ENCODE data around the gene STARD8. TPM values are rescaled to one million over a fixed set of nuclear protein-coding genes. Genes with fewer than 3 reads are reported as not detected.

The STARD8 gene
- total RNA-seq, 2 donors from 2014 or later = 1.6 to 2.3 TPM

DNA sequence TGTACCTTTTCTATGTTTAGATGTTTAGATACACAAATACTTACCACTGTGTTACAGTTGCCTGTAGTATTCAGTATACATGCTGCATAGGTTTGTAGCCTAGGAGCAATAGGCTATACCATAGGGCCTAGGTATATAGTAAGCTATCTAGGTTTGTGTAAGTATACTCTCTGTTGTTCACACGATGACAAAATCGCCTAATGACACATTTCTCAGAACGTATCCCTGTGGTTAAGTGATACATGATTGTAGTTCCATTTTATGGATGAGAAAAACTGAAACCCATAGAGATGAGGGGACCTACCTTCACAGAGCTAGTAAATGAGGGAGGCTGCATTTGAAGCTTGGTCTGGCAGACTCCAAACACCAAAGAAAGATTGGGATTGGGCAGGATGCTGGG lies 102.0 kb downstream of the STARD8 start:
- Histone ChIP-seq H3K27ac (no peak overlapping the region), H3K4me3 (no peak overlapping the region), H3K9me3 (no peaks in the 10 kb centered on the region), H3K36me3 (no peaks in the 10 kb centered on the region), H3K9ac (ENCODE audit: low read depth in 2 of 2, low read length in 2 of 2) (no peak overlapping the region), H3K27me3 (no peaks in the 10 kb centered on the region), H3K4me1 (no peaks in the 10 kb centered on the region)
- DNase-seq = no peak
- intact Hi-C loops (cut with DNase I) = no loop called here
- TF ChIP-seq, protein P1, sequence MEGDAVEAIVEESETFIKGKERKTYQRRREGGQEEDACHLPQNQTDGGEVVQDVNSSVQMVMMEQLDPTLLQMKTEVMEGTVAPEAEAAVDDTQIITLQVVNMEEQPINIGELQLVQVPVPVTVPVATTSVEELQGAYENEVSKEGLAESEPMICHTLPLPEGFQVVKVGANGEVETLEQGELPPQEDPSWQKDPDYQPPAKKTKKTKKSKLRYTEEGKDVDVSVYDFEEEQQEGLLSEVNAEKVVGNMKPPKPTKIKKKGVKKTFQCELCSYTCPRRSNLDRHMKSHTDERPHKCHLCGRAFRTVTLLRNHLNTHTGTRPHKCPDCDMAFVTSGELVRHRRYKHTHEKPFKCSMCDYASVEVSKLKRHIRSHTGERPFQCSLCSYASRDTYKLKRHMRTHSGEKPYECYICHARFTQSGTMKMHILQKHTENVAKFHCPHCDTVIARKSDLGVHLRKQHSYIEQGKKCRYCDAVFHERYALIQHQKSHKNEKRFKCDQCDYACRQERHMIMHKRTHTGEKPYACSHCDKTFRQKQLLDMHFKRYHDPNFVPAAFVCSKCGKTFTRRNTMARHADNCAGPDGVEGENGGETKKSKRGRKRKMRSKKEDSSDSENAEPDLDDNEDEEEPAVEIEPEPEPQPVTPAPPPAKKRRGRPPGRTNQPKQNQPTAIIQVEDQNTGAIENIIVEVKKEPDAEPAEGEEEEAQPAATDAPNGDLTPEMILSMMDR (IDR thresholded peaks at IDR 0.05) = no peak

- no peak for DNase-seq
- no peaks in the 10 kb centered on the region for H3K36me3 ChIP-seq
- no peaks in the 10 kb centered on the region for H3K4me1 ChIP-seq
- TF ChIP-seq, protein P1 (IDR thresholded peaks at IDR 0.05) = no peak
- no peak overlapping the region for H3K27ac ChIP-seq
- intact Hi-C loops (cut with DNase I) = no loop called here
- no peak overlapping the region for H3K4me3 ChIP-seq
- no peak overlapping the region for H3K9ac ChIP-seq (ENCODE audit: low read depth in 2 of 2, low read length in 2 of 2)
- H3K27me3 ChIP-seq = no peaks in the 10 kb centered on the region
- no peaks in the 10 kb centered on the region for H3K9me3 ChIP-seq
These were observed 102.8 kb downstream of the STARD8 start for GRCh38 chrX:68750316-68750715.

DNA sequence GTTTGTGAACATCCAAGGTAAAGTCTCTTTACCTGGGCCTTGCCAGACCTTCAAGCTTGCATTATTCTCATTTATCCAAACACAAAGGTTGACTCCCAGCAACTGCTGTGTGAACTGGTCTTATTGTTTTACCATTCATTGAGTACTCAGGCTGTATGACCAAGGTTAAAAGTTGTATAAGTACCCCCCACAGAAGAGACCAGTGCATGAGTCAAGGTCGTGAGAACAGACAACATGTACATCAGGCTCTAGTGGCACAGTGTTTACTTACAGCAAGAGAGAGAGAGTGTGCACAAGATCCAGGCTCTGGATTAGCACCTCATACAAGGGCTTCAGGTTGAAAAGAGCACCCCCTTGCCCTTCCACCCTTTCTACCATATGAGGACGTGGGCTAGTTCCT lies 103.9 kb downstream of the STARD8 start:
- no peak for DNase-seq
- Histone ChIP-seq H3K4me1 (no peaks in the 10 kb centered on the region), H3K36me3 (no peaks in the 10 kb centered on the region), H3K27ac (no peak overlapping the region), H3K9me3 (no peaks in the 10 kb centered on the region), H3K27me3 (no peaks in the 10 kb centered on the region), H3K9ac (ENCODE audit: low read depth in 2 of 2, low read length in 2 of 2) (no peak overlapping the region), H3K4me3 (no peak overlapping the region)
- intact Hi-C loops (cut with DNase I) = no loop called here
- TF ChIP-seq, protein P1 (IDR thresholded peaks at IDR 0.05) = no peak

DNA sequence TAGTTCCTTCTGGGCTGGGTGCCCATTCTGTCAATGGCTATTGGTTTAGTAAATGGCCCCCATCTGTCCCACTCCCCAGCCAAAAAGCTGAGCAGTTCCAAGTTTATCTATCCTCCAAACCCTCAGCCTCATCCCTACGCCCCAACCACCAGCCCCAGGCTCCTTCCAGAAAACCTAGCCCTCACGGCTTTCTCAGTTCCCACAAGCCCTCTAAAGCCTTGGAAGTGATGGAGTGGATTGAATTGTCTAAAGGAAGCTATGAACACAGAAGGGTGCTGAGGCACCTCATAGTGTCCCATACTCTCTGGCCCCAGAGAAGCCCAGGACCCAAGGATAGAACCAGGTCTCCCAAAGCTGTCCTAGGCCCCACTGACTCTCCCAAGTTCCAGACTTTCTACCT lies 105.8 kb downstream of the STARD8 start:
- no peak for DNase-seq
- no peaks in the 10 kb centered on the region for H3K36me3 ChIP-seq
- H3K27ac ChIP-seq = no peak overlapping the region
- no peak overlapping the region for H3K9ac ChIP-seq (ENCODE audit: low read depth in 2 of 2, low read length in 2 of 2)
- no peak overlapping the region for H3K4me3 ChIP-seq
- H3K9me3 ChIP-seq = no peaks in the 10 kb centered on the region
- no peaks in the 10 kb centered on the region for H3K27me3 ChIP-seq
- intact Hi-C loops (cut with DNase I) = no loop called here
- H3K4me1 ChIP-seq = no peaks in the 10 kb centered on the region
- TF ChIP-seq, protein P1 (IDR thresholded peaks at IDR 0.05) = no peak

DNA sequence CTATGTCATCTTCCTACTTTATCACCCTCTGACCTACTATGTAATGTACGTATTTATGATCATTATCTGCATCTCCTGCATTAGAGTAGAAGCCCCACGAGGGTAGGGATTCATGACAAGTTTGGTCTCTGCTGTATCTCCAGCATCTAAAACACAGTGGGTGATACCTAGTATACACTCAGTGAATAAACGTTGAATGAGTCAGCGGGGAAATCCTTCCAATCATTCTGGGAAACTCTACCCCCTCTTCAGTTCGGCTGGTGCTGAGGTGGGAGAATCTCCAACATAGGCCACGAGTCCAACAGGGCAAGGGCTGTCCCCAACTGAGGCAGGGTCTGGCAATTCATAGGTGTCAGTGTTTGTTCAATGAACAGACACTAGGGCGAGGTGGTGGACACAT lies 106.9 kb downstream of the STARD8 start:
- no peak for DNase-seq
- no peaks in the 10 kb centered on the region for H3K27me3 ChIP-seq

More for the DNA sequence above, 106.9 kb downstream of the STARD8 start:
- no peak overlapping the region for H3K27ac ChIP-seq
- H3K4me3 ChIP-seq = no peak overlapping the region
- intact Hi-C loops (cut with DNase I) = no loop called here
- TF ChIP-seq, protein P1 (IDR thresholded peaks at IDR 0.05) = no peak
- no peaks in the 10 kb centered on the region for H3K4me1 ChIP-seq
- H3K36me3 ChIP-seq = no peaks in the 10 kb centered on the region
- no peak overlapping the region for H3K9ac ChIP-seq (ENCODE audit: low read depth in 2 of 2, low read length in 2 of 2)
- H3K9me3 ChIP-seq = no peaks in the 10 kb centered on the region
